KMS-11 (cell line): ENCODE measurements around the gene ERC2.

Experiments used
- H2AFZ ChIP-seq: fragments of 200-600 bp; sonication (generic); 2 replicates; pipeline ENCODE4 v1.6.1; 2016; ENCODE audit warnings: antibody characterized with exemption, mixed run types, low read depth
- H3K27ac ChIP-seq: fragments of 200-600 bp; sonication (generic); 2 replicates; pipeline ENCODE4 v1.6.1; 2016; ENCODE audit warnings: mild to moderate bottlenecking, mixed run types
- H3K27me3 ChIP-seq: fragments of 200-600 bp; sonication (generic); 2 replicates; pipeline ENCODE4 v1.6.1; 2017; ENCODE audit warnings: mild to moderate bottlenecking, low read depth, mixed run types, moderate library complexity; ENCODE audit not compliant: insufficient read depth
- H3K36me3 ChIP-seq: fragments of 200-600 bp; sonication (generic); 2 replicates; pipeline ENCODE4 v1.6.1; 2017; ENCODE audit warnings: mild to moderate bottlenecking, mixed run types; ENCODE audit not compliant: insufficient read depth
- H3K4me1 ChIP-seq: fragments of 200-600 bp; sonication (generic); 2 replicates; pipeline ENCODE4 v1.6.1; 2016; ENCODE audit warnings: mild to moderate bottlenecking, low read depth, mixed run types; ENCODE audit not compliant: poor library complexity, severe bottlenecking
- H3K4me2 ChIP-seq: fragments of 200-600 bp; sonication (generic); 2 replicates; pipeline ENCODE4 v1.7.0; 2016; ENCODE audit warnings: mild to moderate bottlenecking, mixed run types
- H3K4me3 ChIP-seq: fragments of 200-600 bp; sonication (generic); IDR thresholded peaks from 2 replicates; pipeline ENCODE4 v1.6.1; 2017; ENCODE audit warnings: low read depth, low read length, mixed read lengths; ENCODE audit not compliant: insufficient read depth
- H3K79me2 ChIP-seq: fragments of 200-600 bp; sonication (generic); 2 replicates; pipeline ENCODE4 v1.6.1; 2016; ENCODE audit warnings: low read depth, mixed run types; ENCODE audit not compliant: insufficient read depth
- H3K9ac ChIP-seq: fragments of 200-600 bp; sonication (generic); 2 replicates; pipeline ENCODE4 v1.6.1; 2016; ENCODE audit warnings: mild to moderate bottlenecking, mixed run types
- H4K20me1 ChIP-seq: fragments of 200-600 bp; sonication (generic); 2 replicates; pipeline ENCODE4 v1.6.1; 2016; ENCODE audit warnings: mild to moderate bottlenecking, mixed run types; ENCODE audit not compliant: insufficient read depth
- TF ChIP-seq, protein P1 (sequence below): fragments of 200-600 bp; sonication (generic); conservative IDR thresholded peaks from 2 replicates; pipeline ENCODE4 v1.6.1; 2017; ENCODE audit warnings: low read depth, mild to moderate bottlenecking, antibody characterized with exemption, low read length, moderate library complexity, mixed read lengths

The ERC2 gene

DNA sequence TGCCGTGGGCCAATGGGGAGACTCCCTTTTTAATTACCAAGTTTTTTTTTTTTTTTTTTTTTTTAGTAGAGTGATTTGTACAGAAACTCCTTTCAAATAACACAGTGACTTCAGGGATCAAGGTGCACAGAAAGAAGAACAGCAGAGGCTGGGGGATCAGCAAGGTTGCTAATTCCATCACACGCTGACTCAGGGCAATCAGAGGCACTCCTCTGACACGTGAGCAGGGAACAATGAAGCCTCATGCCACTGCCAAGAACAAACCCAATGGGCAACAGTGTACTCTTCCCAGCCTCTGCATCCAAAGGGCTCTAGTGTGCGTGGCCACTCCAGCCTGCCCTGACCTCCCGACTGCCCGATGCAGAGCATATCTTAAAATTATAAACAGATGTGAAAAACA lies 794.5 kb downstream of the ERC2 start:
- no peak overlapping the region for H2AFZ ChIP-seq
- TF ChIP-seq, protein P1, sequence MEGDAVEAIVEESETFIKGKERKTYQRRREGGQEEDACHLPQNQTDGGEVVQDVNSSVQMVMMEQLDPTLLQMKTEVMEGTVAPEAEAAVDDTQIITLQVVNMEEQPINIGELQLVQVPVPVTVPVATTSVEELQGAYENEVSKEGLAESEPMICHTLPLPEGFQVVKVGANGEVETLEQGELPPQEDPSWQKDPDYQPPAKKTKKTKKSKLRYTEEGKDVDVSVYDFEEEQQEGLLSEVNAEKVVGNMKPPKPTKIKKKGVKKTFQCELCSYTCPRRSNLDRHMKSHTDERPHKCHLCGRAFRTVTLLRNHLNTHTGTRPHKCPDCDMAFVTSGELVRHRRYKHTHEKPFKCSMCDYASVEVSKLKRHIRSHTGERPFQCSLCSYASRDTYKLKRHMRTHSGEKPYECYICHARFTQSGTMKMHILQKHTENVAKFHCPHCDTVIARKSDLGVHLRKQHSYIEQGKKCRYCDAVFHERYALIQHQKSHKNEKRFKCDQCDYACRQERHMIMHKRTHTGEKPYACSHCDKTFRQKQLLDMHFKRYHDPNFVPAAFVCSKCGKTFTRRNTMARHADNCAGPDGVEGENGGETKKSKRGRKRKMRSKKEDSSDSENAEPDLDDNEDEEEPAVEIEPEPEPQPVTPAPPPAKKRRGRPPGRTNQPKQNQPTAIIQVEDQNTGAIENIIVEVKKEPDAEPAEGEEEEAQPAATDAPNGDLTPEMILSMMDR = no peak
- no peak overlapping the region for H3K9ac ChIP-seq
- peaks cover 56% of the 10 kb centered on the region for H3K4me1 ChIP-seq
- no peaks in the 10 kb centered on the region for H3K36me3 ChIP-seq
- H3K79me2 ChIP-seq = no peaks in the 10 kb centered on the region
- no peaks in the 10 kb centered on the region for H3K27me3 ChIP-seq
- H3K4me2 ChIP-seq = peak overlapping the region; percentile 74; the same call in 1 of the 2 replicates
- H3K27ac ChIP-seq = no peak overlapping the region
- H4K20me1 ChIP-seq = no peaks in the 10 kb centered on the region
- no peak overlapping the region for H3K4me3 ChIP-seq

DNA sequence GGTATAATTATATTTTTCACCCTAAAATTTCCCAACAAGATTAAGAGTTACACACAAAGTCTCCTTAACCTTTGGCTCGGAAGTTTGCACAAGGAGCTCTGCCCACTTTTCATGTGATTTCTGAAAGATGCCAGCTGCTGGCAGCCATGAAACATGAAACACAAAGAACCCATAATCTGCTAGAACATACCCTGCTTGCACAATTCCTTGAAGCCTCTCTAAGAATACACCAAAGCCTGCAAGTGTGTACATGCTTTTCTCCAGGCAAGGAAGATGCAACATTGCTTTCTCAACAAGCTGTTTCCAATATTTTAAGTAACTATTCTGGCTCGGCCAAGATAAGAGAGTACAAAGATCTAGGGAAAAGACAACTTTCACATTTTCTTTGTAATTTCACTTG lies 799.1 kb downstream of the ERC2 start:
- Histone ChIP-seq H3K9ac (no peak overlapping the region), H3K27ac (no peak overlapping the region), H3K36me3 (no peaks in the 10 kb centered on the region), H3K79me2 (no peaks in the 10 kb centered on the region), H3K27me3 (no peaks in the 10 kb centered on the region), H3K4me1 (peaks cover 23% of the 10 kb centered on the region), H4K20me1 (no peaks in the 10 kb centered on the region), H2AFZ (no peak overlapping the region), H3K4me3 (no peak overlapping the region), H3K4me2 (no peak overlapping the region)
- TF ChIP-seq, protein P1 = no peak

DNA sequence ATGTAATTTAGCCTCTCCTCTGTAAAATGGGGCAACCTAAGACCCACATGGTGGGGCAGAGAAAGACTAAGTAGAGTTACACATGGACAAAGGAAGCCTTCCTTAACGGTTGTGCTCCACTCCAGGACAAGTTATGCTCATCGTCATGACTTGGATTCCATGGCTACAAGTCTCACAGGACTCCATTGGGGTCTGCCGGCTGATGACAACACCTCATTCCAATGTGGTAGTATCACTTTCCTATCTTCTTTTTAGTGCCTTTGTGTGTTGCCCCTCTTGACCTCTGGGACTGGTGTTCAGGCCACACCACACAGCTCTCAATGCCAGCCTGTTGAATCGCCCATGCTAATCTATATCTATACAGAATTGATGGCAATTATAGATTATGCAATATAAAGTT lies 799.9 kb downstream of the ERC2 start:
- TF ChIP-seq, protein P1 = no peak
- H3K79me2 ChIP-seq = no peaks in the 10 kb centered on the region

DNA sequence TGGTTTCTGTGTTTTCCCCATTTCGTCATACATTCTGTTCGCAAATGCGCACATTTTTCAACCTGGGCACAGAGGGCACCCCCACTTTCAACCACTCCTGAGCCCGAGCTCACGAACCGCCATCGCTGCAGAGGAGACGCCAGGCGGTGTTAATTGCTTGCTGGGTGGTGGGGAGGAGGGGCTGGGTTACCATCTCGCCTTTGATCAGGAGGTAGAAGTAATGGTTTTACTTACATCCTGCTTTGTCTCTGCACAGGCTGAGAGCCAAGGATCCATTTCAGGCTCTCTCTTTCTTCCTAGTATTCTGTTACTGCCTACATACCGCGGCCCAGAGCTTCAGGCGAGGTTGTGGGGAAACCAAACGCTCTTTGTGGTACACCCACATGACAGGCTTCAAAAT lies 803.9 kb downstream of the ERC2 start:
- Histone ChIP-seq H2AFZ (no peak overlapping the region), H3K4me2 (no peak overlapping the region), H3K79me2 (no peaks in the 10 kb centered on the region), H4K20me1 (no peaks in the 10 kb centered on the region), H3K9ac (no peak overlapping the region), H3K4me1 (peaks cover 38% of the 10 kb centered on the region), H3K36me3 (no peaks in the 10 kb centered on the region), H3K4me3 (no peak overlapping the region), H3K27ac (no peak overlapping the region), H3K27me3 (no peaks in the 10 kb centered on the region)
- TF ChIP-seq, protein P1 = no peak

More for the DNA sequence above, 799.9 kb downstream of the ERC2 start:
- no peaks in the 10 kb centered on the region for H3K36me3 ChIP-seq
- no peak overlapping the region for H3K4me3 ChIP-seq
- H3K27ac ChIP-seq = no peak overlapping the region
- no peak overlapping the region for H3K9ac ChIP-seq
- H3K4me1 ChIP-seq = peaks cover 15% of the 10 kb centered on the region
- no peaks in the 10 kb centered on the region for H3K27me3 ChIP-seq
- no peak overlapping the region for H2AFZ ChIP-seq
- no peak overlapping the region for H3K4me2 ChIP-seq
- no peaks in the 10 kb centered on the region for H4K20me1 ChIP-seq
